ENCODE results near the gene MYO1E.

The MYO1E gene

GRCh38 chr15:59221511-59222505 is 150.9 kb downstream of the MYO1E start:
- no peak overlapping the region for H3K4me3 ChIP-seq (ENCODE audit: low read depth, low read length)
- TF ChIP-seq CTCF (IDR thresholded peaks at IDR 0.05; ENCODE audit: borderline replicate concordance, insufficient read depth, low read depth, low read length): no peak

- H3K4me3 ChIP-seq (ENCODE audit: low read depth, low read length): no peak overlapping the region
- TF ChIP-seq CTCF (IDR thresholded peaks at IDR 0.05; ENCODE audit: borderline replicate concordance, insufficient read depth, low read depth, low read length): no peak
Observed at GRCh38 chr15:59218710-59219109, 154.0 kb downstream of the MYO1E start.

- no peak for TF ChIP-seq CTCF (IDR thresholded peaks at IDR 0.05; ENCODE audit: borderline replicate concordance, insufficient read depth, low read depth, low read length)
- no peak overlapping the region for H3K4me3 ChIP-seq (ENCODE audit: low read depth, low read length)
Observed at GRCh38 chr15:59217876-59218498, 154.7 kb downstream of the MYO1E start.

- no peak overlapping the region for H3K4me3 ChIP-seq (ENCODE audit: low read depth, low read length)
- no peak for TF ChIP-seq CTCF (IDR thresholded peaks at IDR 0.05; ENCODE audit: borderline replicate concordance, insufficient read depth, low read depth, low read length)
Observed at GRCh38 chr15:59216911-59217310, 155.8 kb downstream of the MYO1E start.

GRCh38 chr15:59210186-59210585 is 162.5 kb downstream of the MYO1E start:
- TF ChIP-seq CTCF (IDR thresholded peaks at IDR 0.05; ENCODE audit: borderline replicate concordance, insufficient read depth, low read depth, low read length): no peak

GRCh38 chr15:59208613-59209249 is 163.9 kb downstream of the MYO1E start:
- TF ChIP-seq CTCF (IDR thresholded peaks at IDR 0.05; ENCODE audit: borderline replicate concordance, insufficient read depth, low read depth, low read length): no peak
- no peak overlapping the region for H3K4me3 ChIP-seq (ENCODE audit: low read depth, low read length)

More at GRCh38 chr15:59210186-59210585, 162.5 kb downstream of the MYO1E start:
- H3K4me3 ChIP-seq (ENCODE audit: low read depth, low read length): no peak overlapping the region

Data from GM12875 (cell line).